Non-pigmented ciliary epithelial cell (primary cell): ENCODE measurements around the gene CA9.
A peak's percentile ranks its signal among the peaks of the same experiment; 100 is the strongest.

ENCODE experiments used
- DNase-seq: peaks from one replicate; pipeline ENCODE4 v3.0.0-alpha.2; 2010; ENCODE audit warnings: low read depth

Gene CA9

GRCh38 chr9:35717132-35717870 lies 43.6 kb downstream of the CA9 start:
- no peak for DNase-seq

- DNase-seq, result no peak
Measured at GRCh38 chr9:35718721-35719511, 45.2 kb downstream of the CA9 start.

DNA sequence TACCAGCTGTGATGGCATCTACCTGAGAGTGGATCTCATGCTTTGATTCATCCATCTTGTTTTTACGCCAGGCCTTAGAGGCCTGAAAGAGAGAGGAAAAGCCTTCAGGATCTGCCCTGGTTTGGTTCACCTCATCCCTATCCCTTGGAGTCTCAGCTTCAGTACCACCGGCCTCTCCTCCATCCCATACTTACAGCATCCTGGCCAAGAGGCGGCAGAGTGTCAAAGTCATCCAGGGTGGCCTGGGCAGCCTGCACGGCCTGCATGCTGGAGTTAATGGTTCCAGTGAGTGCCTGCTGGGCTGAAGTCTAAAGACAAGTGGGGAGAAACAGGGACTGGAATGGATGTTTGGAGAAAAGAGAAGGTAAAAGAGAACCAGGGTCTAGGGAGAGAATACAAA lies 45.8 kb downstream of the CA9 start:
- DNase-seq, result no peak

DNA sequence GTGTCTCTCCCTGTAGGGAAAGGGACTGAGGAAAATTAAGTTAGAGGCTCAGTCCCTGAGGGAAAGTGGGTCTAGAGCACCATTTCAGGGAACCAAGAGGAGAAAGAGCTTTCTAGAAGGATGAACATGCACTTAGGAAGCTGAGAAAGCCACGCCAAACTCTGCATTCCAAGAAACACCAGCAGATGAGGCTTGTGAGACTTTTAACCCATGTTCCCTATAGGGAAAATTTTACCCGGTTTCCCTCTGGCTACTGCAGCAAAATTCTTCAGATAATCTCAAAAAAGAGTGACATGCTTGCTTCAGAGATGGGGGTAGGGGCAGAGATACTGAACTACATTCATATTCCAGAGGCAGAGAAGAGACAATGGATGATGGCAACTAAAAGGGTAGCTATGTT lies 49.7 kb downstream of the CA9 start:
- no peak for DNase-seq

DNA sequence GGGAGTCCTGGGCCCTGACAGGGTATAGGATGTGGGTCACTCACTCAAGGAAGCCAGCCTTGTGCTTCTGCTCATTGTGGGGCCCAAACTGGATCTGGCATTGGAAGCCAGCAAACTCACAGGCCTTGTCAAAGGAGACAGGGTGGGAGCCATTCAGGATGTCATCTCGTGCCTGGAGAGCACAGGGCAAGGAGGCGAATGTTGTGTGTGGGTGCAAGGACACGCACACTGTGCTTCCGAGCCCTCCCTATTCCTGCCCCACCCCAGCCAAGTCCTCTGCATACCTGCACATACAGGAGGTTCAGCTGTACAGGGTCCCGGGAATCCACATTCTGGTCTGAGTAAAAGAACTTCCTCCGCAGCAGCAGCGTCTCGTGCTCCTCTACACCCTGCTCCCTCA lies 50.2 kb downstream of the CA9 start:
- DNase-seq, result no peak

- DNase-seq, result no peak
Measured at GRCh38 chr9:35725362-35725761, 51.6 kb downstream of the CA9 start.

DNA sequence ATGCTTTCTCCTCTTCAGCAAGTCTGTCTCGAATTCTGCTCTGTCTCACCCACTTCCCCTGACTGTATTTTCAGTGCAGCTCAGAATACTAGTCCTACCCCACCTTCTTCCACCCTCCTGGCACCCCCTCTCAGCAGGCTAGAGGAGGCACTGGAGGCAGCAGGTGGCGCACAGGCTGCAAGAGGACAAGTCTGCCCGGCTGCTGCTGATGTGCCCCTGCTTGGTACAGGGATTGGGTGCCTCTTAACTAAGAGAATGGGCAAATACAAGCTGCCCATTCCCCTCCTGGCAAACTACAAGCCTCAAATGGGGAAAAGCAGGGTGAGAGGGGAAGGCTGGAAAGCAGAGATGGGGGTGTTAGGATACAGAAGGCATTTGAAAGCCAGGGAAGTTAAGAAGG lies 53.2 kb downstream of the CA9 start:
- no peak for DNase-seq

DNA sequence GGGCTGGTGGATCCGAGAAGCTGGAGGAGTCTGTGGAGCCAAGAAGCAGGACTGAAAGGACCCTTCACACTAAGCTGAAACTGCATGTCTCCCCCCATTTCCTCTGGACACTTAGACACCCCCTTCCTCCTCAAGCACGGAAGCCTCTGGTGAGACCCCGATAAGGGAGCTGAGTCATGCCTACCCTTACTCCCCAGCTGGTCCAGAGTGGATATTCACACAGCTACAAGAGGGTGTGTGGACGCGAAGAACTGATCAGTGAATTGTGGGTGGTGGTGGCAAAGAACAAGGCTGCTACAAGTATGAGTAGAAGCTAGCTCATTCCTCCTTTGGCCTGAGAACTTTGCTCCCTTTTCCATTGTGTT lies 53.9 kb downstream of the CA9 start:
- no peak for DNase-seq

DNA sequence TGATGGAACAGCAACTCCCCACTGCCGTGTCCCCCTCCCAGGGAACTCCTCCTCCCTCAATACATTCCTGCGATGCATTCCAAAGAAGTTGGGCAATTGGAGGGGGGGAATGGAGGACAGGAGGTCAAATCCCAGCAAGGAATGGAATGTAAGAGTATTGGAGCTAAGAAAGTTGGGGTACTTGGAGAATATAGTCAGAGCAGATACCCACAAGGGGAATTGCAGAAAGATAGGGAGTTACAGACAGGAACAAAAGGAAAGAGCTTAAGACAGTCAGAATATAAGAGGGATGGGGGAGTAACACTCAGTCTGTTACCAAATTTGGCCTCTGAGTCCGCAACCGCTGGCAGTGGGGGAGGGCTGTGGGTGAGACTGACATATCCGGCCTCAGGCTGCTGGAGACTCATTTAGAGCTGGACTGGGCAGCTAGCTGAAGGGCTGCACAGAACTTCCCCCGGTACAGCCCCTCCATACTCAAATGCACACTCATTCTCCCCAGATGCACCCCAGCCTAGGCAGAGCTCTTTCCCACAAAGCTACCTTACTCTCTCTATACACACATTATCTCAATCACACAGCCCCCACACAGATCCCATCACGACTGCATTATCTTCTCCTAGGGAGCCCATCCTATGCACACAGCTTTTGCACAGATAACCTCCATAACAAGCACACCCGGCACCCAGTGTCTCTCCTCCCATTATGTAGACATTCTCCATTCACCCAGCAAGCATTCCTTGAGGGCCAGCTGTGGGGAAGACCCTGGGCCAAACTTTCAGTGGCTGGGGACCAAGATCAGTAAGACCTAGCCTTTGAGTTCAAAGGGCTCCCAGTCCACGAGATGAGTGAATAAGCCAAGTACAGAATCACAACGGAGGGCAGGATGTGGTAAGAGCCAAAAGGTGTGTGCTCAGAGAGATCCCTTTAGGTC lies 54.6 kb downstream of the CA9 start:
- no peak for DNase-seq

GRCh38 chr9:35729101-35729500 lies 55.4 kb downstream of the CA9 start:
- DNase-seq, result no peak

- DNase-seq, result peak; percentile 69
Measured at GRCh38 chr9:35729700-35730485, 56.2 kb downstream of the CA9 start.

- DNase-seq, result no peak
Measured at GRCh38 chr9:35730486-35730854, 56.7 kb downstream of the CA9 start.
